Smooth muscle cell (in vitro differentiated cells): Measurements from ENCODE around the gene C16orf92. TPM values are rescaled to one million over a fixed set of nuclear protein-coding genes. Genes with fewer than 3 reads are reported as not detected.

ENCODE experiments used
- DNase-seq: peaks from one replicate; lab custom pipeline; 2025; ENCODE audit not compliant: unreplicated experiment; lab: John Stamatoyannopoulos, UW
- H2AFZ ChIP-seq: fragments of 200-600 bp; sonication (generic); 2 replicates; pipeline ENCODE4 v1.6.0; 2016; ENCODE audit warnings: antibody characterized with exemption, low read depth, mild to moderate bottlenecking
- H3F3A ChIP-seq: fragments of 200-600 bp; sonication (generic); 2 replicates; pipeline ENCODE4 v1.6.0; 2017; ENCODE audit warnings: antibody characterized with exemption, low read depth
- H3K27ac ChIP-seq: fragments of 200-600 bp; sonication (generic); 2 replicates; pipeline ENCODE4 v1.5.1; 2016; ENCODE audit warnings: low read depth, mild to moderate bottlenecking
- H3K27me3 ChIP-seq: fragments of 200-600 bp; sonication (generic); 2 replicates; pipeline ENCODE4 v1.6.1; 2016; ENCODE audit warnings: low read depth, mild to moderate bottlenecking
- H3K36me3 ChIP-seq: fragments of 200-600 bp; sonication (generic); 2 replicates; pipeline ENCODE4 v1.5.1; 2016; ENCODE audit warnings: low read depth
- H3K4me1 ChIP-seq: fragments of 200-600 bp; sonication (generic); 2 replicates; pipeline ENCODE4 v1.5.1; 2016; ENCODE audit warnings: low read depth
- H3K4me2 ChIP-seq: fragments of 200-600 bp; sonication (generic); 2 replicates; pipeline ENCODE4 v1.6.0; 2016; ENCODE audit warnings: mild to moderate bottlenecking
- H3K4me3 ChIP-seq: fragments of 200-600 bp; sonication (generic); 2 replicates; pipeline ENCODE4 v1.5.1; 2016; ENCODE audit warnings: mild to moderate bottlenecking
- H3K79me2 ChIP-seq: fragments of 200-600 bp; sonication (generic); 2 replicates; pipeline ENCODE4 v1.6.0; 2016; ENCODE audit warnings: low read depth, mild to moderate bottlenecking
- H3K9ac ChIP-seq: fragments of 200-600 bp; sonication (generic); 2 replicates; pipeline ENCODE4 v1.6.0; 2016; ENCODE audit warnings: low read depth
- H3K9me3 ChIP-seq: fragments of 200-600 bp; sonication (generic); replicated peaks from 2 replicates; pipeline ENCODE4 v1.5.1; 2016; ENCODE audit warnings: low read depth
- H4K20me1 ChIP-seq: fragments of 200-600 bp; sonication (generic); 2 replicates; pipeline ENCODE4 v1.6.0; 2016; ENCODE audit warnings: low read depth
- CTCF ChIP-seq: fragments of 200-600 bp; sonication (generic); IDR thresholded peaks from 2 replicates; pipeline ENCODE4 v1.5.1; 2017; ENCODE audit warnings: borderline replicate concordance, mild to moderate bottlenecking, antibody characterized with exemption; ENCODE audit not compliant: insufficient read depth, poor library complexity, severe bottlenecking
- WGBS: methylation state at CpG from one replicate; pipeline ENCODE4 v1.1.7; 2016; ENCODE audit warnings: low lambda C conversion rate; 5-methylcytosine and 5-hydroxymethylcytosine counted together
- polyA plus RNA-seq: library from polyadenylated mRNA; unstranded; fragments of >200 nt; fragmentation: Nextera tagmentation; extraction: Ambion mirVana; gene quantifications from 2 replicates; pipeline ENCODE4 v1.2.1, GENCODE V29; 2016
- total RNA-seq: library from RNA; depleted of rRNA; stranded (reverse); fragments of >200 nt; gene quantifications from 2 replicates; pipeline ENCODE4 v1.2.3, GENCODE V29; 2014

The C16orf92 gene
- total and polyA plus RNA-seq, 2 experiments from 2014 or later: not detected

- WGBS: 96% methylated on average over 17 of the region's 17 CpGs
- Histone ChIP-seq H3K9ac (no peak overlapping the region), H2AFZ (no peak overlapping the region), H3K79me2 (no peaks in the 10 kb centered on the region), H3K27ac (no peak overlapping the region), H3K36me3 (no peaks in the 10 kb centered on the region), H3K4me2 (no peak overlapping the region), H3K4me3 (no peak overlapping the region), H4K20me1 (no peaks in the 10 kb centered on the region), H3K9me3 (no peaks in the 10 kb centered on the region), H3F3A (peaks cover 4% of the 10 kb centered on the region), H3K4me1 (no peaks in the 10 kb centered on the region), H3K27me3 (no peaks in the 10 kb centered on the region)
- no peak for DNase-seq
- TF ChIP-seq CTCF: no peak
These were observed 34.5 kb upstream of the C16orf92 start for GRCh38 chr16:29988346-29989075.

GRCh38 chr16:29989111-29989858 is 33.7 kb upstream of the C16orf92 start:
- Histone ChIP-seq H3K27ac (no peak overlapping the region), H3K4me2 (no peak overlapping the region), H3K4me1 (no peaks in the 10 kb centered on the region), H2AFZ (no peak overlapping the region), H3K36me3 (no peaks in the 10 kb centered on the region), H3K4me3 (no peak overlapping the region), H3F3A (peaks cover 4% of the 10 kb centered on the region), H3K9me3 (no peaks in the 10 kb centered on the region), H3K27me3 (no peaks in the 10 kb centered on the region), H3K79me2 (no peaks in the 10 kb centered on the region), H3K9ac (no peak overlapping the region), H4K20me1 (no peaks in the 10 kb centered on the region)
- TF ChIP-seq CTCF: no peak
- 94% methylated on average over 23 of the region's 23 CpGs for WGBS
- DNase-seq: no peak

- Histone ChIP-seq H3K4me3 (no peak overlapping the region), H3K9me3 (no peaks in the 10 kb centered on the region), H3K4me1 (peaks cover 5% of the 10 kb centered on the region), H3K27me3 (no peaks in the 10 kb centered on the region), H3K36me3 (no peaks in the 10 kb centered on the region), H3K27ac (no peak overlapping the region), H3K79me2 (no peaks in the 10 kb centered on the region), H4K20me1 (no peaks in the 10 kb centered on the region), H2AFZ (no peak overlapping the region), H3K9ac (no peak overlapping the region), H3F3A (peaks cover 4% of the 10 kb centered on the region), H3K4me2 (no peak overlapping the region)
- DNase-seq: no peak
- no peak for TF ChIP-seq CTCF
- 98% methylated on average over 2 of the region's 2 CpGs for WGBS
These were observed 33.0 kb upstream of the C16orf92 start for GRCh38 chr16:29990034-29990433.
